PFSK-1 (cell line): ENCODE measurements around the gene RARA.

Experiments used
- REST ChIP-seq, 2 experiments: IDR thresholded peaks; 2 replicates each; pipeline versions ENCODE4 v1.6.1 to v1.8.0; 2011 to 2012; ENCODE audit warnings: low read depth in 2 of 2, low read length in 2 of 2, control low read depth in 1 of 2, inconsistent platforms in 1 of 2, mild to moderate bottlenecking in 1 of 2, moderate library complexity in 1 of 2; ENCODE audit not compliant: insufficient read depth in 1 of 2
- SIN3A ChIP-seq: IDR thresholded peaks from 2 replicates; pipeline ENCODE4 v1.6.1; 2012; ENCODE audit warnings: mild to moderate bottlenecking, low read length, moderate library complexity, borderline replicate concordance; ENCODE audit not compliant: insufficient read depth

- no peak for TF ChIP-seq SIN3A
- TF ChIP-seq REST (IDR thresholded peaks at IDR 0.05; ENCODE audit: insufficient read depth in 1 of 2, low read depth in 2 of 2, low read length in 2 of 2), result no peak
These were observed 24.8 kb upstream of the RARA start for GRCh38 chr17:40284085-40284713.
